Measurements from ENCODE around the gene APOM. TPM values are rescaled to one million over a fixed set of nuclear protein-coding genes. Genes with fewer than 3 reads are reported as not detected.

Gene APOM
- total RNA-seq, 1 experiment from 2014 or later: 2.5 TPM

- TF ChIP-seq CTCF (conservative IDR thresholded peaks at IDR 0.05; ENCODE audit: low read depth, low read length): no peak
- no peak for TF ChIP-seq EZH2 (IDR thresholded peaks at IDR 0.05; ENCODE audit: borderline replicate concordance, low read depth, low read length, poor library complexity, severe bottlenecking)
- H3K4me1 ChIP-seq (ENCODE audit: insufficient read depth, low read length, poor library complexity, severe bottlenecking): no peaks in the 10 kb centered on the region
- no peak overlapping the region for H3K27ac ChIP-seq (ENCODE audit: low read depth, low read length, poor library complexity, severe bottlenecking)
- H3K9me3 ChIP-seq (ENCODE audit: low read depth, low read length, poor library complexity, severe bottlenecking): no peaks in the 10 kb centered on the region
- POLR2A ChIA-PET (ENCODE audit: low non-redundant PET): no interaction called here
- H3K36me3 ChIP-seq (ENCODE audit: insufficient read depth, low read length, poor library complexity, severe bottlenecking): peaks cover 8% of the 10 kb centered on the region
- no peaks in the 10 kb centered on the region for H3K27me3 ChIP-seq (replicated peaks; ENCODE audit: insufficient read depth, low read depth, low read length, poor library complexity)
- intact Hi-C loops (cut with micrococcal nuclease; ENCODE audit: unreplicated experiment): no loop called here
- H3K4me3 ChIP-seq (ENCODE audit: low read depth, low read length, poor library complexity, severe bottlenecking): no peak overlapping the region
- CTCF ChIA-PET: no interaction called here
- BruUV-seq (replicated peaks): no TSS peak
- DNase-seq (ENCODE audit: low spot score): no peak
Measured at GRCh38 chr6:31676322-31676903, 20.7 kb downstream of the APOM start.

GRCh38 chr6:31676904-31677303 lies 21.2 kb downstream of the APOM start:
- Histone ChIP-seq H3K9me3 (ENCODE audit: low read depth, low read length, poor library complexity, severe bottlenecking) (no peaks in the 10 kb centered on the region), H3K4me1 (ENCODE audit: insufficient read depth, low read length, poor library complexity, severe bottlenecking) (no peaks in the 10 kb centered on the region), H3K27me3 (replicated peaks; ENCODE audit: insufficient read depth, low read depth, low read length, poor library complexity) (no peaks in the 10 kb centered on the region), H3K4me3 (ENCODE audit: low read depth, low read length, poor library complexity, severe bottlenecking) (no peak overlapping the region), H3K36me3 (ENCODE audit: insufficient read depth, low read length, poor library complexity, severe bottlenecking) (peaks cover 3% of the 10 kb centered on the region), H3K27ac (ENCODE audit: low read depth, low read length, poor library complexity, severe bottlenecking) (no peak overlapping the region)
- no peak for TF ChIP-seq CTCF (conservative IDR thresholded peaks at IDR 0.05; ENCODE audit: low read depth, low read length)
- TF ChIP-seq EZH2 (IDR thresholded peaks at IDR 0.05; ENCODE audit: borderline replicate concordance, low read depth, low read length, poor library complexity, severe bottlenecking): no peak
- intact Hi-C loops (cut with micrococcal nuclease; ENCODE audit: unreplicated experiment): no loop called here
- BruUV-seq (replicated peaks): no TSS peak
- DNase-seq (ENCODE audit: low spot score): no peak
- ChIA-PET POLR2A (ENCODE audit: low non-redundant PET) (no interaction called here), CTCF (no interaction called here)

- Histone ChIP-seq H3K4me1 (ENCODE audit: insufficient read depth, low read length, poor library complexity, severe bottlenecking) (no peaks in the 10 kb centered on the region), H3K27me3 (replicated peaks; ENCODE audit: insufficient read depth, low read depth, low read length, poor library complexity) (no peaks in the 10 kb centered on the region), H3K36me3 (ENCODE audit: insufficient read depth, low read length, poor library complexity, severe bottlenecking) (no peaks in the 10 kb centered on the region), H3K9me3 (ENCODE audit: low read depth, low read length, poor library complexity, severe bottlenecking) (no peaks in the 10 kb centered on the region), H3K4me3 (ENCODE audit: low read depth, low read length, poor library complexity, severe bottlenecking) (no peak overlapping the region), H3K27ac (ENCODE audit: low read depth, low read length, poor library complexity, severe bottlenecking) (no peak overlapping the region)
- no TSS peak for BruUV-seq (replicated peaks)
- no peak for TF ChIP-seq EZH2 (IDR thresholded peaks at IDR 0.05; ENCODE audit: borderline replicate concordance, low read depth, low read length, poor library complexity, severe bottlenecking)
- TF ChIP-seq CTCF (conservative IDR thresholded peaks at IDR 0.05; ENCODE audit: low read depth, low read length): no peak
- DNase-seq (ENCODE audit: low spot score): no peak
- intact Hi-C loops (cut with micrococcal nuclease; ENCODE audit: unreplicated experiment): no loop called here
- ChIA-PET POLR2A (ENCODE audit: low non-redundant PET) (no interaction called here), CTCF (no interaction called here)
Measured at GRCh38 chr6:31677955-31678354, 22.3 kb downstream of the APOM start.

All from A673 (cell line).